Trophoblast cell (in vitro differentiated cells and primary cell): Measurements from ENCODE around the gene UBE2U.
A peak's percentile ranks its signal among the peaks of the same experiment; 100 is the strongest.

Source experiments
- DNase-seq, 2 donors: peaks; one replicate each; pipeline ENCODE4 v3.0.0-alpha.2; 2016
- H2AFZ ChIP-seq: 2 replicates; pipeline ENCODE4 v1.6.1; 2013; ENCODE audit warnings: low read length, moderate library complexity, mild to moderate bottlenecking; ENCODE audit not compliant: insufficient read depth, poor library complexity
- H2AK5ac ChIP-seq: 2 replicates; pipeline ENCODE4 v1.6.1; 2013; ENCODE audit warnings: mild to moderate bottlenecking, low read length
- H2BK120ac ChIP-seq: 2 replicates; pipeline ENCODE4 v1.6.1; 2013; ENCODE audit warnings: low read length, mild to moderate bottlenecking, moderate library complexity; ENCODE audit not compliant: insufficient read depth, poor library complexity
- H2BK12ac ChIP-seq: 2 replicates; pipeline ENCODE4 v1.6.1; 2013; ENCODE audit warnings: mild to moderate bottlenecking, low read length, moderate library complexity
- H2BK5ac ChIP-seq: 2 replicates; pipeline ENCODE4 v1.6.1; 2013; ENCODE audit warnings: low read length, low read depth, moderate library complexity, mild to moderate bottlenecking; ENCODE audit not compliant: poor library complexity
- H3K14ac ChIP-seq: 2 replicates; pipeline ENCODE4 v1.6.1; 2013; ENCODE audit warnings: mild to moderate bottlenecking, low read length
- H3K18ac ChIP-seq: 2 replicates; pipeline ENCODE4 v1.6.1; 2013; ENCODE audit warnings: mild to moderate bottlenecking, low read length
- H3K23ac ChIP-seq: 2 replicates; pipeline ENCODE4 v1.6.1; 2013; ENCODE audit warnings: low read length
- H3K27ac ChIP-seq: 2 replicates; pipeline ENCODE4 v1.5.1; 2013; ENCODE audit warnings: low read depth, mild to moderate bottlenecking, inconsistent platforms, low read length, moderate library complexity
- H3K27me3 ChIP-seq: 2 replicates; pipeline ENCODE4 v1.6.1; 2013; ENCODE audit warnings: inconsistent platforms, mild to moderate bottlenecking, low read length, moderate library complexity; ENCODE audit not compliant: insufficient read depth
- H3K36me3 ChIP-seq, 2 experiments: 1 replicate in 1 of 2; 2 replicates in 1 of 2; pipeline ENCODE4 v1.6.1; 2013; ENCODE audit warnings: low read length in 2 of 2, mild to moderate bottlenecking in 2 of 2, moderate library complexity in 1 of 2; ENCODE audit not compliant: insufficient read depth in 2 of 2, control insufficient read depth in 1 of 2
- H3K4ac ChIP-seq: 2 replicates; pipeline ENCODE4 v1.6.1; 2013; ENCODE audit warnings: low read depth, mild to moderate bottlenecking, low read length, moderate library complexity
- H3K4me1 ChIP-seq, 2 experiments: 1 replicate in 1 of 2; 2 replicates in 1 of 2; pipeline ENCODE4 v1.6.1; 2013; ENCODE audit warnings: low read length in 2 of 2, mild to moderate bottlenecking in 2 of 2, moderate library complexity in 1 of 2; ENCODE audit not compliant: insufficient read depth in 2 of 2, control insufficient read depth in 1 of 2
- H3K4me2 ChIP-seq: 2 replicates; pipeline ENCODE4 v1.6.1; 2013; ENCODE audit warnings: inconsistent platforms, mild to moderate bottlenecking, low read length, moderate library complexity
- H3K4me3 ChIP-seq: 2 replicates; pipeline ENCODE4 v1.5.1; 2013; ENCODE audit warnings: mild to moderate bottlenecking, low read depth, low read length, inconsistent platforms
- H3K79me1 ChIP-seq: one replicate; pipeline ENCODE4 v1.6.1; 2013; ENCODE audit warnings: low read length
- H3K79me2 ChIP-seq: 2 replicates; pipeline ENCODE4 v1.6.1; 2013; ENCODE audit warnings: low read length, mild to moderate bottlenecking; ENCODE audit not compliant: control insufficient read depth, insufficient read depth, poor library complexity
- H3K9ac ChIP-seq: 2 replicates; pipeline ENCODE4 v1.6.1; 2013; ENCODE audit warnings: mild to moderate bottlenecking, low read length
- H3K9me3 ChIP-seq: 2 replicates; pipeline ENCODE4 v1.6.1; 2013; ENCODE audit warnings: low read depth, mild to moderate bottlenecking, control low read depth, inconsistent platforms, low read length; ENCODE audit not compliant: insufficient read depth
- H4K12ac ChIP-seq: 2 replicates; pipeline ENCODE4 v1.6.1; 2013; ENCODE audit warnings: low read depth, mild to moderate bottlenecking, low read length, moderate library complexity
- H4K8ac ChIP-seq: 2 replicates; pipeline ENCODE4 v1.6.1; 2013; ENCODE audit warnings: low read depth, mild to moderate bottlenecking, low read length, moderate library complexity
- H4K91ac ChIP-seq: one replicate; pipeline ENCODE4 v1.6.1; 2013; ENCODE audit warnings: low read depth, mild to moderate bottlenecking, low read length, moderate library complexity
- WGBS: extraction: QIAGEN DNeasy Blood & Tissue Kit; methylation state at CpG from one replicate; pipeline ENCODE4 v1.1.7; 2013; ENCODE audit warnings: missing lambda C conversion rate; ENCODE audit not compliant: insufficient read length, insufficient coverage; ENCODE audit errors: extremely low coverage; 5-methylcytosine and 5-hydroxymethylcytosine counted together

UBE2U gene

GRCh38 chr1:64162804-64163203 is 40.6 kb upstream of the UBE2U start:
- Histone ChIP-seq H3K9ac (peak overlapping the region; percentile 44), H3K18ac (peak overlapping the region; percentile 68), H2BK120ac (no peak overlapping the region), H3K4ac (no peak overlapping the region), H2AFZ (no peak overlapping the region), H2BK5ac (no peak overlapping the region), H3K36me3 (peaks cover 6 to 21% of the 10 kb centered on the region in 2 experiments), H3K4me3 (no peak overlapping the region), H3K4me1 (no peaks in the 10 kb centered on the region), H3K27ac (no peak overlapping the region), H4K91ac (peak overlapping the region; percentile 52), H3K23ac (no peak overlapping the region), H4K12ac (no peak overlapping the region), H3K79me2 (no peaks in the 10 kb centered on the region), H2AK5ac (peak overlapping the region; percentile 33), H3K14ac (no peak overlapping the region), H3K27me3 (no peaks in the 10 kb centered on the region), H2BK12ac (peak overlapping the region; percentile 41), H4K8ac (no peak overlapping the region), H3K4me2 (no peak overlapping the region), H3K79me1 (peaks cover 2% of the 10 kb centered on the region), H3K9me3 (no peaks in the 10 kb centered on the region)
- WGBS: no CpG with 5 or more reads among the region's 1 CpG
- no peak for DNase-seq

- Histone ChIP-seq H3K4me3 (no peak overlapping the region), H3K4me1 (no peaks in the 10 kb centered on the region), H3K9me3 (no peaks in the 10 kb centered on the region), H2BK12ac (no peak overlapping the region), H2BK5ac (no peak overlapping the region), H3K14ac (no peak overlapping the region), H3K27ac (no peak overlapping the region), H2AFZ (no peak overlapping the region), H3K4ac (no peak overlapping the region), H2BK120ac (no peak overlapping the region), H4K12ac (no peak overlapping the region), H3K36me3 (peaks cover 6 to 18% of the 10 kb centered on the region in 2 experiments), H4K91ac (no peak overlapping the region), H3K79me2 (no peaks in the 10 kb centered on the region), H3K4me2 (no peak overlapping the region), H4K8ac (no peak overlapping the region), H3K27me3 (no peaks in the 10 kb centered on the region), H3K9ac (no peak overlapping the region), H3K18ac (no peak overlapping the region), H3K79me1 (peaks cover 2% of the 10 kb centered on the region), H3K23ac (no peak overlapping the region), H2AK5ac (no peak overlapping the region)
- no peak for DNase-seq
- no CpG with 5 or more reads among the region's 4 CpGs for WGBS
Measured at GRCh38 chr1:64163431-64163830, 40.0 kb upstream of the UBE2U start.

DNA sequence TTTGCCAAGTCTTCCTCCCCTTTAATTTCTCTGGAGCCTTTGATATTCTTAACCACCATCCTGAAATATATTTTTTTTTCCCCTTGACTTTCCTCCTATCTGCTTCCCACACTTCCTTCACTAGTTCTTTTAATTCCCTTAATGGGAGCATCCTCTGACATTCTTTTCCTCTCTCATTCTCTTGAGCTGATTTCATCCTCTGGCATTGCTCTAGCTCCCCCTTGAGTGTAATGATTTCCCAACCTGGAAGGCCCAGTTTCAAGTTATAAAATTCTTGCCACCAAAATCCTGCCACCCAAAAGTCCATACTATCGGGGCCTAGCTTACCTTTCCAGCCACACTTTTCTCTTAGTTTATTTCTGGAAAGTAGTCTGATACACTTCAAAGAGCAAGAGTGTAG is 39.5 kb upstream of the UBE2U start:
- Histone ChIP-seq H3K18ac (no peak overlapping the region), H3K4me2 (no peak overlapping the region), H2AK5ac (no peak overlapping the region), H3K9ac (no peak overlapping the region), H3K79me2 (no peaks in the 10 kb centered on the region), H3K27me3 (no peaks in the 10 kb centered on the region), H2BK120ac (no peak overlapping the region), H3K23ac (no peak overlapping the region), H3K14ac (no peak overlapping the region), H4K12ac (no peak overlapping the region), H3K36me3 (peaks cover 6 to 17% of the 10 kb centered on the region in 2 experiments), H3K4me1 (no peaks in the 10 kb centered on the region), H4K8ac (no peak overlapping the region), H3K79me1 (peaks cover 2% of the 10 kb centered on the region), H3K4me3 (no peak overlapping the region), H4K91ac (no peak overlapping the region), H2AFZ (no peak overlapping the region), H3K4ac (no peak overlapping the region), H2BK5ac (no peak overlapping the region), H2BK12ac (no peak overlapping the region), H3K9me3 (no peaks in the 10 kb centered on the region), H3K27ac (no peak overlapping the region)
- WGBS: no CpG with 5 or more reads among the region's 1 CpG
- DNase-seq: no peak

GRCh38 chr1:64166629-64167028 is 36.8 kb upstream of the UBE2U start:
- H2AK5ac ChIP-seq: no peak overlapping the region
- no peak overlapping the region for H4K91ac ChIP-seq
- H4K12ac ChIP-seq: no peak overlapping the region
- WGBS: no CpG with 5 or more reads among the region's 3 CpGs
- no peak overlapping the region for H2BK12ac ChIP-seq
- no peak overlapping the region for H3K9ac ChIP-seq
- H3K27me3 ChIP-seq: no peaks in the 10 kb centered on the region
- H3K27ac ChIP-seq: no peak overlapping the region
- no peaks in the 10 kb centered on the region for H3K9me3 ChIP-seq
- no peak overlapping the region for H3K4me3 ChIP-seq
- H2BK5ac ChIP-seq: no peak overlapping the region
- no peaks in the 10 kb centered on the region for H3K79me2 ChIP-seq
- H3K14ac ChIP-seq: no peak overlapping the region
- no peak overlapping the region for H4K8ac ChIP-seq
- no peak overlapping the region for H3K23ac ChIP-seq
- DNase-seq: no peak
- no peak overlapping the region for H3K4me2 ChIP-seq
- H3K18ac ChIP-seq: no peak overlapping the region
- peaks cover 2% of the 10 kb centered on the region for H3K79me1 ChIP-seq
- H2AFZ ChIP-seq: no peak overlapping the region
- H2BK120ac ChIP-seq: no peak overlapping the region
- H3K4me1 ChIP-seq: peaks cover 6% of the 10 kb centered on the region in 2 experiments
- H3K36me3 ChIP-seq: peaks cover 9 to 21% of the 10 kb centered on the region in 2 experiments
- H3K4ac ChIP-seq: no peak overlapping the region
